Gastroesophageal sphincter (tissue), 4 donors: ENCODE data around the gene EPSTI1. TPM values are rescaled to one million over a fixed set of nuclear protein-coding genes. Genes with fewer than 3 reads are reported as not detected.
A peak's percentile ranks its signal among the peaks of the same experiment; 100 is the strongest.

ENCODE experiments used
- ATAC-seq: fragments of 150-250 bp; one replicate; pipeline ENCODE4 v1.9.1; 2016; ENCODE audit warnings: mild to moderate bottlenecking, moderate library complexity
- H3K27ac ChIP-seq, 4 donors: fragments of 200-600 bp; sonication (generic) in 3 of 4; 1 replicate in 3 of 4; 2 replicates in 1 of 4; pipeline ENCODE4 v1.5.1; 2016 to 2019
- H3K27me3 ChIP-seq: fragments of 200-600 bp; sonication (generic); one replicate; pipeline ENCODE4 v1.5.1; 2019
- H3K36me3 ChIP-seq, 2 donors: fragments of 200-600 bp; sonication (generic); one replicate each; pipeline ENCODE4 v1.5.1; 2019; ENCODE audit warnings: control low read depth in 1 of 2
- H3K4me1 ChIP-seq, 3 donors: fragments of 200-600 bp; sonication (generic); 1 replicate in 2 of 3; 2 replicates in 1 of 3; pipeline ENCODE4 v1.5.1; 2016 to 2019; ENCODE audit warnings: control low read depth in 2 of 3
- H3K4me3 ChIP-seq, 2 donors: fragments of 200-600 bp; sonication (generic); one replicate each; pipeline ENCODE4 v1.5.1; 2019; ENCODE audit warnings: mild to moderate bottlenecking in 1 of 2, moderate library complexity in 1 of 2
- H3K9me3 ChIP-seq, 3 donors: fragments of 200-600 bp; sonication (generic); one replicate each; pipeline ENCODE4 v1.5.1; 2017 to 2019; ENCODE audit warnings: control low read depth in 2 of 3
- CTCF ChIP-seq, 4 experiments: fragments of 200-600 bp in 2 of 4; fragments of 450-650 bp in 2 of 4; sonication (generic) in 1 of 4; IDR thresholded peaks; one replicate each; pipeline ENCODE4 v1.5.1; 2017 to 2019; ENCODE audit warnings: antibody characterized with exemption in 4 of 4, mild to moderate bottlenecking in 2 of 4, moderate library complexity in 2 of 4
- EP300 ChIP-seq: sonication (generic); formaldehyde crosslinking; IDR thresholded peaks from one replicate; pipeline ENCODE4 v1.6.1; 2017; ENCODE audit warnings: antibody characterized with exemption, mild to moderate bottlenecking
- POLR2A ChIP-seq, 2 donors: fragments of 450-650 bp; IDR thresholded peaks; one replicate each; pipeline ENCODE4 v1.6.1; 2017; ENCODE audit warnings: antibody characterized with exemption in 2 of 2, mild to moderate bottlenecking in 2 of 2, moderate library complexity in 1 of 2
- POLR2AphosphoS5 ChIP-seq: sonication (generic); formaldehyde crosslinking; IDR thresholded peaks from one replicate; pipeline ENCODE4 v1.6.1; 2017; ENCODE audit warnings: antibody characterized with exemption
- WGBS, 2 donors: methylation state at CpG; one replicate each; pipeline ENCODE4 v1.1.5; 2018; ENCODE audit warnings: low coverage in 1 of 2; 5-methylcytosine and 5-hydroxymethylcytosine counted together
- total RNA-seq, 4 donors: library from RNA; depleted of rRNA; stranded (reverse); fragments of >200 nt; gene quantifications; one replicate each; pipeline ENCODE4 v1.1.0, GENCODE V29; 2016

Gene EPSTI1
- total RNA-seq, 4 donors from 2014 or later = 6.1 to 13.3 (median 7.8) TPM

- WGBS, 2 donors = 92 to 100% methylated on average over 2 to 3 of the region's 3 CpGs
- Histone ChIP-seq H3K9me3 (no peaks in the 10 kb centered on the region), H3K36me3 (peaks cover 0 to 22% of the 10 kb centered on the region in 2 donors), H3K4me3 (no peak overlapping the region), H3K27me3 (no peaks in the 10 kb centered on the region), H3K4me1 (peaks cover 0 to 8% (median 0%) of the 10 kb centered on the region in 3 donors), H3K27ac (no peak overlapping the region)
- ATAC-seq = no peak
- TF ChIP-seq EP300 (no peak), CTCF (IDR thresholded peaks at IDR 0.05) (no peak), POLR2A (IDR thresholded peaks at IDR 0.05) (no peak), POLR2AphosphoS5 (no peak)
Observed at GRCh38 chr13:42891591-42891990, 100.5 kb downstream of the EPSTI1 start.

GRCh38 chr13:42885325-42885724 lies 106.7 kb downstream of the EPSTI1 start:
- no peaks in the 10 kb centered on the region for H3K27me3 ChIP-seq
- no peak overlapping the region for H3K27ac ChIP-seq
- H3K4me3 ChIP-seq = no peak overlapping the region
- H3K36me3 ChIP-seq = peaks cover 0 to 20% of the 10 kb centered on the region in 2 donors
- H3K9me3 ChIP-seq = no peaks in the 10 kb centered on the region
- no peak for ATAC-seq
- 73 to 86% methylated on average over 8 of the region's 8 CpGs for WGBS, 2 donors
- TF ChIP-seq POLR2AphosphoS5 = no peak
- TF ChIP-seq CTCF (IDR thresholded peaks at IDR 0.05) = no peak
- TF ChIP-seq POLR2A (IDR thresholded peaks at IDR 0.05) = no peak
- TF ChIP-seq EP300 = no peak
- H3K4me1 ChIP-seq = no peaks in the 10 kb centered on the region

GRCh38 chr13:42883771-42884467 lies 108.1 kb downstream of the EPSTI1 start:
- H3K4me1 ChIP-seq = no peaks in the 10 kb centered on the region
- ATAC-seq = no peak
- peaks cover 0 to 20% of the 10 kb centered on the region in 2 donors for H3K36me3 ChIP-seq
- WGBS, 2 donors = 35 to 48% methylated on average over 3 to 5 of the region's 6 CpGs
- TF ChIP-seq POLR2A (IDR thresholded peaks at IDR 0.05) = no peak
- peak in 1 of 4 experiments; percentile 22 for TF ChIP-seq CTCF (IDR thresholded peaks at IDR 0.05)
- no peaks in the 10 kb centered on the region for H3K9me3 ChIP-seq
- no peaks in the 10 kb centered on the region for H3K27me3 ChIP-seq
- no peak overlapping the region for H3K27ac ChIP-seq
- no peak overlapping the region for H3K4me3 ChIP-seq

- ATAC-seq = no peak
- Histone ChIP-seq H3K27ac (no peak overlapping the region), H3K4me1 (no peaks in the 10 kb centered on the region), H3K36me3 (peaks cover 0 to 13% of the 10 kb centered on the region in 2 donors), H3K4me3 (no peak overlapping the region), H3K27me3 (no peaks in the 10 kb centered on the region), H3K9me3 (no peaks in the 10 kb centered on the region)
- WGBS, 2 donors = 67% methylated on average over 1 of the region's 1 CpG
- TF ChIP-seq POLR2AphosphoS5 = no peak
- TF ChIP-seq CTCF (IDR thresholded peaks at IDR 0.05) = no peak
- no peak for TF ChIP-seq EP300
- TF ChIP-seq POLR2A (IDR thresholded peaks at IDR 0.05) = no peak
Observed at GRCh38 chr13:42883142-42883541, 108.9 kb downstream of the EPSTI1 start.

- Histone ChIP-seq H3K4me1 (no peaks in the 10 kb centered on the region), H3K4me3 (no peak overlapping the region), H3K27ac (no peak overlapping the region), H3K9me3 (no peaks in the 10 kb centered on the region), H3K36me3 (no peaks in the 10 kb centered on the region), H3K27me3 (no peaks in the 10 kb centered on the region)
- no peak for ATAC-seq
- TF ChIP-seq POLR2AphosphoS5 (no peak), EP300 (no peak), POLR2A (IDR thresholded peaks at IDR 0.05) (no peak), CTCF (IDR thresholded peaks at IDR 0.05) (no peak)
- 26 to 27% methylated on average over 6 to 8 of the region's 8 CpGs for WGBS, 2 donors
Observed at GRCh38 chr13:42880056-42880605, 111.9 kb downstream of the EPSTI1 start.
